Activated CD4-positive, alpha-beta memory T cell treated with anti-CD3 and anti-CD28 coated beads, Interleukin-2, amount 10 ng/mL, durations not matched to agents 7 days and 5 days (primary cell): ENCODE results near the gene HIVEP3. TPM values are rescaled to one million over a fixed set of nuclear protein-coding genes. Genes with fewer than 3 reads are reported as not detected.

Source experiments
- CTCF ChIA-PET: fragments of 350-600 bp; sonication (Branson Sonifier 250); formaldehyde crosslinking; loops from one replicate; lab custom pipeline; 2021; ENCODE audit warnings: antibody characterized with exemption, inconsistent platforms; lab: Charles Lee
- POLR2A ChIA-PET: fragments of 350-600 bp; sonication (Branson Sonifier 250); formaldehyde crosslinking; loops from one replicate; lab custom pipeline; 2021; ENCODE audit warnings: antibody characterized with exemption; lab: Charles Lee
- DNase-seq: peaks from one replicate; pipeline ENCODE4 v3.0.0-alpha.2; 2020
- H3K27ac Mint-ChIP-seq: one replicate; pipeline ENCODE4 v1.8.0; 2021; ENCODE audit warnings: mild to moderate bottlenecking, mixed read lengths
- H3K27me3 Mint-ChIP-seq: one replicate; pipeline ENCODE4 v1.8.0; 2021; ENCODE audit warnings: mixed read lengths
- H3K36me3 Mint-ChIP-seq: one replicate; pipeline ENCODE4 v1.8.0; 2021; ENCODE audit warnings: low read depth, mixed read lengths
- H3K4me1 Mint-ChIP-seq: one replicate; pipeline ENCODE4 v1.8.0; 2021; ENCODE audit warnings: mixed read lengths
- H3K4me3 Mint-ChIP-seq: one replicate; pipeline ENCODE4 v1.8.0; 2021; ENCODE audit warnings: mild to moderate bottlenecking, mixed read lengths
- H3K9me3 Mint-ChIP-seq: one replicate; pipeline ENCODE4 v1.8.0; 2021; ENCODE audit warnings: mixed read lengths
- total RNA-seq, 2 experiments: library from RNA; stranded (reverse); gene quantifications; one replicate each; pipeline ENCODE4 v1.2.3, GENCODE V29; 2021

HIVEP3 gene
- total RNA-seq, 2 experiments from 2014 or later = 27.8 to 28.8 TPM

DNA sequence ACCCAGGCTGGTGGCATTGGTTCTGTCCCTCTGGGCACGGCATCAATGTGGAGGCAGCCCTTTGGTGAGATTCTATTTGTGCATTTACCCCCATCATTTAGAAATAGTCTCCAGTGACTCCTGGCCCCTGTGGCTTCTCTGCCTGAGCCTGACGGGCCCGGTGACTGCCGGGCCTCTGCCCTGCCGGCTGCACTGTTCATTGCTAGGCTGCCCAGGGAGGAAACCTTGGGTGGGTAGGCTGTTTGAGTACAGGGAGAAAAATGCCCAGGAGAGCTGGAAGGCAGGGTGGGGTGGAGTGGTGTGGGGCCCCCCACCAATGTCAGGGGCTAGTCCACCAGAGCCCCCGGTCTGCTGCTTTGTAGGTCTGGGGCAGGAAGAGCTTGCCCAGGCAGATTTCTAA is 410.9 kb downstream of the HIVEP3 start:
- no peak overlapping the region for H3K4me3 Mint-ChIP-seq
- no peaks in the 10 kb centered on the region for H3K27me3 Mint-ChIP-seq
- H3K4me1 Mint-ChIP-seq = no peaks in the 10 kb centered on the region
- no peaks in the 10 kb centered on the region for H3K9me3 Mint-ChIP-seq
- peaks cover 18% of the 10 kb centered on the region for H3K36me3 Mint-ChIP-seq
- H3K27ac Mint-ChIP-seq = no peak overlapping the region
- ChIA-PET POLR2A (no interaction called here), CTCF (interaction anchor here (0.7 kb wide), 1 partner anchor 174 kb away, joined by 3 read pairs; no protein-coding TSS in a partner anchor)
- no peak for DNase-seq

DNA sequence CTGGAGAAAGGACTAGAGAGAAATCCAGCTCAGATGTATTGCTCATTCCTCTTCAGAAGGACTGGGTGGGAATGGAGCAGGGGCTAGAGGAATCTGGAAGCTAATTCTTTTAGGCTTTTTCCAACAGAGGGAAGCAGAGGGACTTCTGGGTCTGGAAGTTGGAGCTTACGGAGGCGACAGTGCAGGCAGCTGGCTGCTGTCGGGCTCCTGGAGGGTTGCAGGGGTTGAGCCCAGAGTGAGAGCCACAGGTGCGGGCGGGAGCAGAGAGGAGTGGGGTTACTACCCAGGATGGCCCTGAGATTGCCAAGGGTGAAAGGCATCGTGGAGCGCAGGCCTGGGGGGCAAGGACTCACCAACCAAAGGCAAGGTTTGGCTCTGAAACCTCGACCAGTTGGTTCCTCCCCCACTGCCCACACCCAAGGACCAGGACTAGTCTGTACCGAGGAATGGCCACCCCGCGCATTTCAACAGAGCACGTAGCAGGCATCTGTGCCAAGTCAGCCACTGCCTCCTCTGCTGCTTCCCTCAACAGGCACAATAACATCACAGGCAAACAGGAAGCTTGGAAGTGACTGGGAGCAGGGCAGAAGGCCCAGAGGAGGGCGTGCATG is 411.5 kb downstream of the HIVEP3 start:
- POLR2A ChIA-PET = no interaction called here
- Mint-ChIP-seq H3K9me3 (no peaks in the 10 kb centered on the region), H3K27me3 (no peaks in the 10 kb centered on the region), H3K4me3 (no peak overlapping the region), H3K4me1 (no peaks in the 10 kb centered on the region), H3K36me3 (peaks cover 14% of the 10 kb centered on the region), H3K27ac (no peak overlapping the region)
- DNase-seq = no peak
- CTCF ChIA-PET = interaction anchor here (1.7 kb wide), 1 partner anchor 9 kb away, joined by 4 read pairs; no protein-coding TSS in a partner anchor

DNA sequence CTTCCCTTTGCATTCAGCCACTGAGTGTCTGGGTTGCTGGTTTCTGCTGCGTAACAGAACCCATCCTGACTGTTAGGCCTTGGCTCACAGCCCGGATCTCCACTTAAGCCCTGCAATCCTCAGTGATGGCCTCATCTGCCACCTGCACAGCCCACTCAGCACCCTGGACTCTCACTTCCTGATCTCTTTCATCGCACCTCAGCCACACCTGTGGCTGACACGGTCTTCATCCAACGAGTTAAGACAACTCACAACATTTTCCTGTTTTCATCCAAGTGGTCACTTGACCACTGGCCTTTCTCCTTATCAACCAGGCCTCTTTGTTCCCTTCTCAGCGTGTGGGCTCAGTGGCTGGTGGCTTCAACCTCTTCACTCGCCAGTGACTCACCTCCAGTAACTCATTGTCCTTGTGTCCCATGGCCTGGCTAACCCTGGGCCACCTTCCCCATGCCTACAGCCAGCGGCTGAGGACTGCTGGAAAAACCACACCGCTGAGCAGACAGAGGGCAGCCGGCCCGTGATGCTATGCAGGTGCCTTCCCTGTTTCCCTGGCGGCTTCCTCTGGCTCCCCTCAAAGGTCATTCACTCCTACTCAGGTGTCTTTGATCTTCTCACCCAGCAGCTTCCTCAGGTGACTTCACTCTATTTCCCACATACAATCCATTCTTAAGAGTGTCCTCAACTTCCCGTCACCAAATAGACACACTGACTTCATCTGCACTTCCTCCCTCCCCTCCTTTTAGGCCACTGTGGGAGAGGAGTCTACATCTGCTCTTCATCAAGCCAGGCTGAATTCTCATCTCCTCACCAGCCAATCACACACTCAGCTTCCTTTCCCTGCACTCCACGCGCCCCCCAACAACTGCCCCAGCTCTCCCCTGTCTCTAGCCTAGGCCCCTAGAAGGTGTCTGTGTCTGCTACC is 414.3 kb downstream of the HIVEP3 start:
- Mint-ChIP-seq H3K4me1 (no peaks in the 10 kb centered on the region), H3K27me3 (no peaks in the 10 kb centered on the region), H3K36me3 (no peaks in the 10 kb centered on the region), H3K27ac (no peak overlapping the region), H3K9me3 (no peaks in the 10 kb centered on the region), H3K4me3 (no peak overlapping the region)
- ChIA-PET CTCF (no interaction called here), POLR2A (interaction anchor here (0.6 kb wide), 1 partner anchor 1136 kb away, joined by 3 read pairs; no protein-coding TSS in a partner anchor)
- DNase-seq = no peak

DNA sequence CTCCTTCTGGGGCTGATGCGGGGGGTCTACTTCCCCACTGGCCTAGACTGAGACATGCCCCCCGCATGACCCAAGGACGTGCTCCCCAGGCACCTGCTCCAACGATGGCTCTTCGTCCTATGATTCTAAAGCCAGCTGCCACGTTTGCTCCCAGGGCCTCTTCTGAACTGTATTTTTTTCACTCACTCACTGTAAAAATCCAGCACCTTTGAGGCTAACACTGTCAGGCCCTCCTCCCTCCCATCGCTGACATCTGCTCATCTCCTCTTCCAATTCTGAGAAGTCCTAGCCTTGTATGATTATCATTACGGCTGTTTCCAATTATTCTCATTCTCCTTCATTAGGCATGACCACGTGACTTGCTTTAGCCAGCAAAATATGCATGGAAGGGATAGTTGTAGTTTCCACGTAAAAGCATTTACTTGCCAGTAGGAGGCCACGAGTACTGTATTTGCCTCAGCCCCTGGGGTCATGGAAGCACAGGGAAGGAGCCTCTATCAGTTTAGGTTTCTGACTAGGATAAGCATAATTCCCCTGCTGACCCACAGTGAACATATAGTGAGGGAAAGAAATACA is 415.1 kb downstream of the HIVEP3 start:
- POLR2A ChIA-PET = no interaction called here
- no peaks in the 10 kb centered on the region for H3K4me1 Mint-ChIP-seq
- no peak for DNase-seq
- H3K27me3 Mint-ChIP-seq = no peaks in the 10 kb centered on the region
- CTCF ChIA-PET = no interaction called here
- no peak overlapping the region for H3K4me3 Mint-ChIP-seq
- H3K36me3 Mint-ChIP-seq = no peaks in the 10 kb centered on the region
- H3K9me3 Mint-ChIP-seq = no peaks in the 10 kb centered on the region
- no peak overlapping the region for H3K27ac Mint-ChIP-seq

DNA sequence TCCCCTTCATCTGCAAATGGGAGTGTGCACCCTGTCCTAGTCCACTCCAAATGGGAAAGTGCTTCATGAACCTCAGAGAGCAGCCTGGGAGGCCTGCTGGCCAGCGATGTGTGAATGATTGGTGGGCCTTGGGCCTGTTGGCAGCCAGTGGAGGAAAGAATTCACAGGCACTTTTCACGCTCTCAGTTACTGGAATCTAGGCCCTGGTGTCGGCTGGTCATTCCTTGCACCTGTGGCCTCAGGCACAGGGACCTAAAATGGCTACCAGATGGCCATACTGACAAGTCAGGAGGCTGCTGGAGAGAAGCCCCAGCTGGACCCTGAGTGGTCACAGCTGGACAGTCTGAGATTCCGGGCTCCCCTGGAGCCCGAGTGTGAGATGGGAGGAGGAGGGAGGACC is 415.8 kb downstream of the HIVEP3 start:
- H3K27me3 Mint-ChIP-seq = no peaks in the 10 kb centered on the region
- ChIA-PET CTCF (interaction anchor here (1.4 kb wide), 1 partner anchor 9 kb away, joined by 3 read pairs; no protein-coding TSS in a partner anchor), POLR2A (no interaction called here)
- H3K27ac Mint-ChIP-seq = no peak overlapping the region
- no peak for DNase-seq
- no peaks in the 10 kb centered on the region for H3K4me1 Mint-ChIP-seq
- no peaks in the 10 kb centered on the region for H3K36me3 Mint-ChIP-seq
- no peaks in the 10 kb centered on the region for H3K9me3 Mint-ChIP-seq
- no peak overlapping the region for H3K4me3 Mint-ChIP-seq

DNA sequence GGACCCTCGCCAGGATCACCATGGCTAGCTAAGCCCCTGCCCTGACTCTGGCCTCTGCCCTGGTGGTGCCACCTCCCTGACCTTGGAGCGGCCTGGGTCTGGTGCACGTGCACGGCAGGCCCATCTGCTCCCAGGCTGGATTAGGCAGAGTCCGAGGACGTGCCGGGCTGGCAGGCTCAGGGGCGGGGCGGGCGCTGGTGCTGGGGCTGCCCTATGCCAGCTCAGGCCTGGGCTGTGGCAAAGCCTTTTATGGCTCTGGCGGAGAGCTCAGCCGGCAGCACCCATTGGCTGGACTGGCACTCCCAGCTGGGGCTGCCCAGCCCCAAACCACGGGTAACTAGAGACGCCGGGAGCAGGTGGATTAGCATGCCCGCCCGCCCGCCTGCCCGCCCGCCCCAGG is 417.1 kb downstream of the HIVEP3 start:
- DNase-seq = no peak
- peaks cover 7% of the 10 kb centered on the region for H3K27me3 Mint-ChIP-seq
- CTCF ChIA-PET = interaction anchor here (1.2 kb wide), 1 partner anchor 11 kb away, joined by 4 read pairs; no protein-coding TSS in a partner anchor
- H3K9me3 Mint-ChIP-seq = no peaks in the 10 kb centered on the region
- no peak overlapping the region for H3K27ac Mint-ChIP-seq
- H3K36me3 Mint-ChIP-seq = no peaks in the 10 kb centered on the region
- POLR2A ChIA-PET = no interaction called here
- no peaks in the 10 kb centered on the region for H3K4me1 Mint-ChIP-seq
- no peak overlapping the region for H3K4me3 Mint-ChIP-seq

DNA sequence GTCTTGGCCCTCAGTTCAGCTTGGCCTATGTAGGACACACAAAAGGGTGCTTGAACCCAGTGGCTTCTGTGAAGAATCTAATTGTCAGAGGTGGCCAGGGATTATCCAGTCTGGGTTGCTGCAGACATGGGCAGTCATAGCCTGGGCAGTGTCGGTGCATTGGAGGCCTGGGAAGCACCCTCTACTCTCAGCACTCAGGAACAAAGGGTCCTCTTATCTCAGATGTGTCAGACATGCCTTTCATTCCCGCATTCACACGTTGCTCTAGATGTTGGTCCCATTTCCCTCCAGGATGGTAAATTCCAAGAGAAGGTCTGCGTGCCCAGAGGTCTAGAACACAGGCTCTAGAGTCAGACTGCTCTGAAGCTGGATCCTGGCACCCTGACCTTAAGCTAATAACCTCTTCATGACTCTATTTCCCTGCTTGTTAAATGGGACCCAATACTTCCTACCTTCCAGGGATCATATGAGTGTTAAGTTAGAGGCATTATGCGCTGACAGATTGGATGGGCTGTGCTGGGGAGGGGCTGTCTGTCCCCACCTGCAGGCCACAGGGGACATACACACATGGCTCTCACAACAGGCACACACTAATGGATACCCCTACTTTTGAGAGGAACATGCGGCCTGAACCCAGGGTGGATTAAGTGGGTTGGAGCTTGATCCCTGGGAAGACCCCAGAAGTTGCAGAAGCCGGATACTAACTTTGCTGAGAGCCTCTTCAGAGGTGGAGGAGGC is 417.8 kb downstream of the HIVEP3 start:
- no peak for DNase-seq
- Mint-ChIP-seq H3K4me1 (no peaks in the 10 kb centered on the region), H3K27ac (no peak overlapping the region), H3K27me3 (peaks cover 7% of the 10 kb centered on the region), H3K9me3 (no peaks in the 10 kb centered on the region), H3K4me3 (no peak overlapping the region), H3K36me3 (no peaks in the 10 kb centered on the region)
- POLR2A ChIA-PET = no interaction called here
- CTCF ChIA-PET = interaction anchor here (1.2 kb wide), 1 partner anchor 12 kb away, joined by 4 read pairs; no protein-coding TSS in a partner anchor

DNA sequence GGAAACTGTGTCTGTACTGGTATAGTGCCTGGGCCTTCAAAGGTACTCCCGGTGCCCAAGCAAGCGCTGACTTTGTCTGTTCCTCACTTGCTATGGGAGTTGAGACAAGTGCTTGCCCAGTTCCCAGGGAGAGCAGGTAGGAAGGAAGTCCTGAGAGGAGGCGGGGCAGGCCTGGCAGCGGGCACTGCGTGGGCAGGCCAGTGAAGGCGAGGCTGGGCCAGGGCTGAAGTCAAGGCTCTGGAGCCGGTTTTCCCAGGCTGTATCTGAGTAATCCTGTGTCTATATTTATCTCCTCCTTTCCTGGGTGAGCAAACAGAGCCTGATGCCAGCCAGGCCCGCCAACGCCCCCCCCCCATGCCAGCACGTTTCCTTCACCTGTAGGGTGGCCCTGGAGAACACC is 418.3 kb downstream of the HIVEP3 start:
- no peak for DNase-seq
- H3K4me3 Mint-ChIP-seq = no peak overlapping the region
- ChIA-PET CTCF (interaction anchor here (1.0 kb wide), 1 partner anchor 15 kb away, joined by 3 read pairs; no protein-coding TSS in a partner anchor), POLR2A (no interaction called here)
- H3K9me3 Mint-ChIP-seq = no peaks in the 10 kb centered on the region
- H3K27ac Mint-ChIP-seq = no peak overlapping the region
- peaks cover 12% of the 10 kb centered on the region for H3K27me3 Mint-ChIP-seq
- H3K4me1 Mint-ChIP-seq = peaks cover 3% of the 10 kb centered on the region
- no peaks in the 10 kb centered on the region for H3K36me3 Mint-ChIP-seq

DNA sequence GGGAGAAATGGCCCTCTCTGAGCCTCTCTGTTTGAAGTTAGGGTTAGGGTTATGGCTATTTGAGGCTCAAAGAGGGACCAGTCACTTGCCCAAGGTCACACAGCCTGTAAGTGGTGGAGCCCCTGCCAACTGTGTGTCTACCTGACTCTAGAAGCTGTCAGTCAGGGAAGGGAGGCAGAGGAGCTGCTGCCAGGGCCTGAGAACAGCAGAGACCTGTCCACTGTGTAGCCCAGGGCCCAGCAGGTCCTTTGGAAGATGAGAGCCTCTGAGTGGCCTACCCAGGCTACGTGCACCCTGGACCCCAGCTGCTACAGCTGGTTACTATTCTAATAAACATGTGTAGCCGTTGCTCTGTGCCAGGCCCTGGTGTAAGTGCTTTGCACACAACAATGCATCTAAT is 419.1 kb downstream of the HIVEP3 start:
- CTCF ChIA-PET = interaction anchor here (1.0 kb wide), 1 partner anchor 16 kb away, joined by 3 read pairs; no protein-coding TSS in a partner anchor

DNA sequence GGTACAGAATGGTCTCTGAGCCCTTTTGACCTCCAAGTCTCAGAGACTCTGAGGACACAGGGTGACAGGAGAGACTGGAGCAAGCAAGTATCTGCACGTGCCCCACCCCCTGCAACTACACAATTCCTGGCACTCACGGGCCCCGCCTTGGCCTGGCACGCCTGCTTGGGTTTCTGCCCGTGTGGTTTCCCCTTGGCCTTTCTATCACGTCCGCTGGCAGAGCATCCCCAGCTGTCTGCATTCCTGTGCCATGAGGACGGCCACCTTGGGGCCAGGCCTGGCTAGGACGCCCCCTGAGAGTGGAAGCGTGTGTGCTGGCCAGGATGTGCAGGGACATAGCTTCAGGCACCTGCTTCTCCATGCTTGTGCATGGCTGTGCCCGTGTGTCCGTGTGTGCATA is 419.9 kb downstream of the HIVEP3 start:
- H3K4me3 Mint-ChIP-seq = no peak overlapping the region

More for the DNA sequence above, 419.1 kb downstream of the HIVEP3 start:
- H3K36me3 Mint-ChIP-seq = no peaks in the 10 kb centered on the region
- H3K27me3 Mint-ChIP-seq = peaks cover 12% of the 10 kb centered on the region
- H3K4me1 Mint-ChIP-seq = peaks cover 3% of the 10 kb centered on the region
- DNase-seq = no peak
- POLR2A ChIA-PET = interaction anchor here (0.5 kb wide), 1 partner anchor 1067 kb away, joined by 3 read pairs; no protein-coding TSS in a partner anchor
- H3K4me3 Mint-ChIP-seq = no peak overlapping the region
- H3K27ac Mint-ChIP-seq = no peak overlapping the region
- no peaks in the 10 kb centered on the region for H3K9me3 Mint-ChIP-seq

DNA sequence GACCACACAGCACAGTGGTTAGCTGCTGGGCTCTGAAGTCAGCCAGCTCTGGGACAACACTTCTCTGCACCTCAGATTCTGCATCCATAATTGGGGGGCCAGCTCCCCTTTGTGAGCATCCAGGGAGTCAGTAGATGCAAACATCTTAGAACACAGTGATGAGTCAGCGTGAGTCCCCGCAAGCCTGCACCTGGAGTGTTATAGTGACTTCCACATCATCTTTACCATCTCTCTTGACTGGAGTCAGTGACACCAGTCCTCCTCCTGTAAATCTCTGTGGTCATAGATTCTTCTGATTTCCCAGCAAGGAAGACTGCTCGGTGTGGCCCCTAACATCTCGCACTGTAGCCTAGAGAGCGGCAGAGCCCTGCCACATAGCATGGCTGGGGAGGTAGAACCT is 420.3 kb downstream of the HIVEP3 start:
- CTCF ChIA-PET = no interaction called here

More for the DNA sequence above, 419.9 kb downstream of the HIVEP3 start:
- no peak for DNase-seq
- peaks cover 12% of the 10 kb centered on the region for H3K27me3 Mint-ChIP-seq
- no peaks in the 10 kb centered on the region for H3K36me3 Mint-ChIP-seq
- H3K4me1 Mint-ChIP-seq = peaks cover 3% of the 10 kb centered on the region
- H3K27ac Mint-ChIP-seq = no peak overlapping the region
- no peaks in the 10 kb centered on the region for H3K9me3 Mint-ChIP-seq
- ChIA-PET CTCF (no interaction called here), POLR2A (no interaction called here)

DNA sequence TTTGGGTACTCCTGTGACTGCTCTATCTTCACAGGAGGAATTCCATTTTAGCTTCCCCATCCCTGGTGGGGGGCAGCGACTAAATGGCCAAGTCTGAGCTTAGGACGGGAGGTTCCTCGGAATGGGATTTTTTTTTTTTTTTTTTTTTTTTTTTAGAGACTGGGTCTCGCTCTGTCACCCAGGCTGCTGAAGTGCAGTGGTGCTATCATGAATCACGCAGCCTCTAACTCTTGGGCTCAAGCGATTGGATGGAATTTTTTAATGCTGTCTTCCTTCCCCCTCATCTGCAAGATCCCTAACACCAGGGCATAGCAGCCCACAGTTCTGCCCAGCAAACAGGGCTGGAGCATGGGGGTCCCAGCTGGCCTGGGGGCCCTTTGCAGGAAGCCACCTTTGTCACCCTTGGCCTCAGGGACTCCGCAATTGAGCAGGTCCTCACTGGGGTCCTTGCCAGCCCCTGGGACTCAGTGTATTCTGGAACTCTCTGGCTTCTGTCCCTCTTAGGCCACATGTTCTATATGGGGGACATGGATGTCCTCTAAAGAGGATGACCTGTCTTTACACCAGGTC is 421.2 kb downstream of the HIVEP3 start:
- Mint-ChIP-seq H3K9me3 (no peaks in the 10 kb centered on the region), H3K36me3 (no peaks in the 10 kb centered on the region), H3K27me3 (peaks cover 12% of the 10 kb centered on the region), H3K4me3 (no peak overlapping the region), H3K4me1 (peaks cover 3% of the 10 kb centered on the region), H3K27ac (no peak overlapping the region)
- ChIA-PET POLR2A (no interaction called here), CTCF (no interaction called here)
- no peak for DNase-seq

More for the DNA sequence above, 420.3 kb downstream of the HIVEP3 start:
- no peaks in the 10 kb centered on the region for H3K36me3 Mint-ChIP-seq
- no peak overlapping the region for H3K27ac Mint-ChIP-seq
- no peak for DNase-seq
- H3K4me1 Mint-ChIP-seq = peaks cover 3% of the 10 kb centered on the region
- POLR2A ChIA-PET = no interaction called here
- no peak overlapping the region for H3K4me3 Mint-ChIP-seq
- H3K9me3 Mint-ChIP-seq = no peaks in the 10 kb centered on the region
- peaks cover 12% of the 10 kb centered on the region for H3K27me3 Mint-ChIP-seq
